ENCODE measurements around the gene LSMEM2. TPM values are rescaled to one million over a fixed set of nuclear protein-coding genes. Genes with fewer than 3 reads are reported as not detected.
"Not testable (repeated sequence)": the region's sequence is repeated elsewhere in the genome, so short reads cannot be mapped to it uniquely, and the experiment has no call there.

LSMEM2 gene
- total RNA-seq, 1 donor from 2014 or later, result not detected

GRCh38 chr3:50264964-50265485 lies 13.9 kb upstream of the LSMEM2 start:
- no peak for DNase-seq (ENCODE audit: low read depth in 2 of 2)

DNA sequence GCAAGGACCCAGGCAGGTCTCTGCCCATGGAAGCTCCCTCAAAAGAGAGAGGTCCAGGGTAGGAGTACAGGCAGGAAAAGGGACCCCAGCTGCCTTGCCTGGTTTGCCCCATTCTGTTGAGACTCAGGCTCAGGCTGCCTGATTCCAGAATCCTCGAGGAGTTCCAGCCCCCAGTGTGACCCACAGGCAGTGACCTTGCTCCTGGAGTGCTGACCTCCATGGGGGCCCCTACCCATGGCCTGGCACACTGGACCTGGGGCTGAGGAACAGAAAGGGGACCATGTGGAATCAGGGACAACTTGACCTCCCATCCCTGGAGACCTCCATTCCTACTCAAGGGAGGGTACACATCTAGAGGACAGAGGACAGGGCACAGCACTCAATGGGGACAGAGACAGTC lies 13.3 kb upstream of the LSMEM2 start:
- DNase-seq (ENCODE audit: low read depth in 2 of 2), result no peak

DNA sequence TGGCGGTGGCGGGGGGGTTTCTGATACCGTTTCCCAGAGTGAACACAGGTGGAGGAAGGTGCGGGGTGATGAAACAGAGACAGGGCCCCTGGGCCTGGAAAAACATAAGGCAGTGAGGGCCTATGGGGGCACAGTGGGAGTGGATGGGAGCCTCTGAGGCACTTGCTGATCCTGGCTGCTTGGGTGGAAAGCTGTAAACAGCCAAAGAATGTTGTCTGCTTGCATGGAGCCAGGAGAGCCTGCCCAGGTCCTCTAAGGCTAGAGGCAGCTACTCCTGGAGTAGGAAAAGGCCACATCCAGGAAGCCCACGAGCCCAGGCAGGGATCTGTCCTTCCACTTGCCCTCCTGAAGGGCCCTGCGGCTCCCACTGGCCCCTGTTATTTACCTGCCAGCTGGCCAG lies 12.9 kb upstream of the LSMEM2 start:
- no peak for DNase-seq (ENCODE audit: low read depth in 2 of 2)

GRCh38 chr3:50266836-50267235 lies 12.1 kb upstream of the LSMEM2 start:
- no peak for DNase-seq (ENCODE audit: low read depth in 2 of 2)

DNA sequence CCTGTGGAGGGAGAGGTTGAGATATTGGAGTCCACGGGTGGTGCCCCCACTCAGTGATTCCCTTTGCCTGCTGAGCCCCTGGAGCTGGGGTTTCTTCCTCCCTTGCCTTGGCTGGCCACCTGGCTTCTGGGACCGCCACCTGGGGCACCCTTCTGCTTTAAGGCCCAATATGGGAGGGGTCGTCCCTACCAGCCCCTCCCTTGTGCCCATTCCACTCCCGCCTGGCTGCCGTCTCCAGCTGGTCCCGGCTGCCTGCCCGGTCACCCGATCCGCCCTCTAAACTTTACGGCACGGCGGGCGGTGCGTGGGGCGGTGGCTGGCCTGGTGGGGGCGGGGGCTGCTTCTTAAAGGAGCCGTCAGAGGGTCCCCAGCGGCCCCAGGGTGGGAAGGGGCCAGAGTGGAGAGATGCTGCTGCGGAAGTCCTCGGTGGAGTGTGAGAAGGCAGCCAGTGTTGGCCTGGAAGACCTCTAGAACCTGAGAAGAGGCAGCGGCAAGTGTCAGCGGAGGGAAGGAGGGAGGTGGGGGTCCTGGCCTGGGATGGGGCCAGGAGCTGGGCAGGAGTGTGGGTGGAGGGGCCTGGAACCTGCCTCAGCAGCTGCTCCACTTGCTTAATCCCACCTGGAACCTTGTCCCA lies 11.5 kb upstream of the LSMEM2 start:
- DNase-seq (ENCODE audit: low read depth in 2 of 2), result no peak

DNA sequence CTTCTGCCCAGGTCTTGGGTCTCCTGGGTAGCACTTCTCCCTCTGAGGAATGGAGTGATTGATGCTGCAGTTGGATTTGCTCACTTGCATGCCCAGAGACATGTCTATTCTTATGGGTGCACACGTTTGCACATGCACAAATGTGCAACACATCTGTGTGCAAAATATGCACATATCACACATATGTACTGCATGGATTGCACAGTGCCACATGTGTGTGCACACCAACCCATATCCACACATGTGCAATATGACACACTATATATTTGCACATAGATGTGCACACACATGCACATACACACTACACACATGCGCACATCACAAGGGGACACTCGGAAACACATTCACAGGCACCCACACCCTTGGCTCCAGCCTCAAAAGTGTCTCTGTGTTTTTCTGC lies 10.6 kb upstream of the LSMEM2 start:
- no peak for DNase-seq (ENCODE audit: low read depth in 2 of 2)

DNA sequence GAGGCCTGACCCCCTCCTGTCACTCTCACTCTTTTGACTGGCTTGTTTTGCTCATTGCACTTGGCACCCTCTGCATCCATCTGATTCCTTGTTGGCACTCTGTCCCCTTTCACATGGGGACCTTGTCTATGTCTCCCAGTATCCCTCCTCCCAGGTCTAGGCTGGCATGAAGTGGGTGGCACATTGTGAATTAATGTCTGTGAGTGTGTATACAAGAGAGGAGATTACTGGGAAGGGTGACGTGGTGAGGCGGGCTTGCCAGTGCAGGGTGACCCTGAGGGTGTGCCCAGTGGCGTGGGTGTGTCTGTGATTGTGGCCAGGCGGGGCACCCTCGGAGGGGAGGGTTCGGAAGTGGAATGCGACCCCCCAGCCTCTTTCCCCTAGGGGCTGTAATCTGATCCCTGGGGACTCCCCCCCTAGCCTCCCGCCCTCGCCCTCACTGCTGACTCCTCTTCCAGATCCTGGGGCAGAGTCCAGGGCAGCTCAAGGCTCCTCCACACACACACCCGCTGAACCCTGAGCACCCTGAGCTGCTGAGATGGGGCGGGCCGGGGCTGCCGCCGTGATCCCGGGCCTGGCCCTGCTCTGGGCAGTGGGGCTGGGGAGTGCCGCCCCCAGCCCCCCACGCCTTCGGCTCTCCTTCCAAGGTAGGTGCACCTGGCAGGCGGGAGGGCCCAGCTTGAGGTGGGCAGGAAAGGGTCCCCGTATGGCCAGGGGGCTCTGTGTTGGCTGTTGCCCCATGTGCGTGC lies 10.0 kb upstream of the LSMEM2 start, which contains the start of gene SEMA3B:
SEMA3B (plus strand) TSS at position 445 of the 749 bp plus-strand sequence; CDS start at position 539, 94 bp downstream.
- no peak for DNase-seq (ENCODE audit: low read depth in 2 of 2)

GRCh38 chr3:50269460-50269859 lies 9.4 kb upstream of the LSMEM2 start:
- DNase-seq (ENCODE audit: low read depth in 2 of 2), result no peak

DNA sequence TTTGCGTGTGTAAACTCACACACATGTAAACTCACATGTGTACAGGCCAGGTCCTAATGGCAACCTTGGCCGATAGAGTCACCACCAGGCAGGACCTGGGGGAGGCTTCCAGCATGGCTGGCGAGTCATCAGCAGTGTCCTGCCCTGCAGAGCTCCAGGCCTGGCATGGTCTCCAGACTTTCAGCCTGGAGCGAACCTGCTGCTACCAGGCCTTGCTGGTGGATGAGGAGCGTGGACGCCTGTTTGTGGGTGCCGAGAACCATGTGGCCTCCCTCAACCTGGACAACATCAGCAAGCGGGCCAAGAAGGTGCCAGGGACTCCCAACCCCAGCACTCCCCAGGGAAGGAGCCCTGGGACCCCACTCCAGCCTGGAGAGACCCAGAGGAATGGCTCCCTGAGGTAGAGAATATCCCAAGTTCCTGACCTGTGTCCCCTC lies 8.9 kb upstream of the LSMEM2 start:
- no peak for DNase-seq (ENCODE audit: low read depth in 2 of 2)

DNA sequence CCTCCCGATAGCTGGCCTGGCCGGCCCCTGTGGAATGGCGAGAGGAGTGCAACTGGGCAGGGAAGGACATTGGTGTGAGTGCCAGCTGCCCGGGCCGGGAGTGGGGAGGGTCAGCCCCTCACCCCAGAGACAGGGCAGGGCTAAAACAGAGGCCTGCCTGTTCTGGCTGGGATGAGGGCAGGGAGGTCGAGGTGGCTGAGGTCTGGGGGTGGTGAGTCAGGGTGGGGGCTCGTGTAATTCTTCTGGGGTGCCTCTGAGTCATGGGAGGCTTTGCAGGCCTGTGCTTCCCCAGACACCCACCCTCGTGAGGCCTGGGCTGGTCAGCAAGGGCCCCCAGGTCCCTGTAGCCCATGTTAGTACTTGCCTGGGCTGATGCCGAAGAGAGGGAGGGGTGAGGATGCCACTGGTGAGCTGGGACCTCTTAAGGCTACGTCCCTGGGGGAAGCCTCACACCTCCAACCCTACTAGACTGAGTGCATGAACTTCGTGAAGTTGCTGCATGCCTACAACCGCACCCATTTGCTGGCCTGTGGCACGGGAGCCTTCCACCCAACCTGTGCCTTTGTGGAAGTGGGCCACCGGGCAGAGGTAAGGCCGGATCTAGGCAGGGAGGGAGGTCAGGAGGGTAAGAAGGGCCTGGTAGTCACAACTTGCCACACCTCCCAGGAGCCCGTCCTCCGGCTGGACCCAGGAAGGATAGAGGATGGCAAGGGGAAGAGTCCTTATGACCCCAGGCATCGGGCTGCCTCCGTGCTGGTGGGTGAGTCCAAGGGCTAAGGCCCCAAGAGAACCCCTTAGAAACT lies 8.3 kb upstream of the LSMEM2 start:
- no peak for DNase-seq (ENCODE audit: low read depth in 2 of 2)

DNA sequence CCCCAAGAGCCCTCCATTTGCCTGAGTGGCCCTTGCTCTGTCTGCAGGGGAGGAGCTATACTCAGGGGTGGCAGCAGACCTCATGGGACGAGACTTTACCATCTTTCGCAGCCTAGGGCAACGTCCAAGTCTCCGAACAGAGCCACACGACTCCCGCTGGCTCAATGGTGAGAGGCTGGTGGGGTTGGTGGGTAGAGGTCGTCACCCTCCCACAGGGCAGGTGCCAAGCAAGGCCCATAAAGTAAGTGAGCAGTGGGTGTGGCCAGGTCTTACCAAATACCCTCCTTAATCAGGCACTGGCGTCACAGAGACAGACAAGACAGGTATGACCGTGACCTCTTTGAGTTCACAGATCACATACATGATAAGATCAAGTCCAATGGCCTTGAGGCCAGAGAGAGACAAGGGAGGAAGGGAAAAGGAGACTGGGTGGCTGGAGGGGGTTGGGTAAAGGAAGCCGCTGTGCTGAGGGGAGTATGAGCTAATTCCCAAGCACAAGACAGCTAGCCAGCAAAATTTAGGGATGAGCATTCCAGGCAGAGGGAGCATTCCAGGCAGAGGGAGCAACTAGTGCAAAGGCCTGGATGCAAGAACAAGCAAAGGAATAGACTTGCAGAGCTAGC lies 7.5 kb upstream of the LSMEM2 start:
- DNase-seq (ENCODE audit: low read depth in 2 of 2), result no peak

DNA sequence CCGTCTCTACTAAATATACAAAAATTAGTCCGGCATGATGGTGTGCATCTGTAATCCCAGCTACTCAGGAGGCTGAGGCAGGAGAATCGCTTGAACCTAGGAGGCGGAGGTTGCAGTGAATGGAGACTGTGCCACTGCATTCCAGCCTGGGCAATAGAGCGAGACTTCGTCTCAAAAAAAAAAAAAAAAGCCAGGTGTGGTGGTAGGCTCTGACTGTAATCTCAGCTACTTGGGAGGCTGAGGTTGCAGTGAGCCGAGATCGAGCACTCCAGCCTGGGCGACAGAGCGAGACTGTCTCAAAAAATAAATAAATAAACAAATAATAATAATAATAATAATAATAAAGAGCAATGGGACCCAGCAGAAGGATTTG lies 6.4 kb upstream of the LSMEM2 start:
- not testable (repeated sequence) for DNase-seq (ENCODE audit: low read depth in 2 of 2)

GRCh38 chr3:50272911-50273688 lies 5.8 kb upstream of the LSMEM2 start:
- peak; percentile 45 to 71 for DNase-seq (ENCODE audit: low read depth in 2 of 2)

DNA sequence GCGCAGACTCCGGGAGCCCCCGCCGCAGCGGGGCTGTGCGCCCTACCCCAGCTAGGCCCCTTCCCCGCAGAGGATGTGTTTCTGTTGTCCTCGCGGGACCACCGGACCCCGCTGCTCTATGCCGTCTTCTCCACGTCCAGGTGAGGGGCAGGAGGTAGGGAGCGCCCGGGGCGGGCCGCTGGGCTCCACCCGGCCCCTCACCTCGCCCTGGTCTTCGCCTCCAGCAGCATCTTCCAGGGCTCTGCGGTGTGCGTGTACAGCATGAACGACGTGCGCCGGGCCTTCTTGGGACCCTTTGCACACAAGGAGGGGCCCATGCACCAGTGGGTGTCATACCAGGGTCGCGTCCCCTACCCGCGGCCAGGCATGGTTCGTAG lies 5.2 kb upstream of the LSMEM2 start:
- no peak for DNase-seq (ENCODE audit: low read depth in 2 of 2)

DNA sequence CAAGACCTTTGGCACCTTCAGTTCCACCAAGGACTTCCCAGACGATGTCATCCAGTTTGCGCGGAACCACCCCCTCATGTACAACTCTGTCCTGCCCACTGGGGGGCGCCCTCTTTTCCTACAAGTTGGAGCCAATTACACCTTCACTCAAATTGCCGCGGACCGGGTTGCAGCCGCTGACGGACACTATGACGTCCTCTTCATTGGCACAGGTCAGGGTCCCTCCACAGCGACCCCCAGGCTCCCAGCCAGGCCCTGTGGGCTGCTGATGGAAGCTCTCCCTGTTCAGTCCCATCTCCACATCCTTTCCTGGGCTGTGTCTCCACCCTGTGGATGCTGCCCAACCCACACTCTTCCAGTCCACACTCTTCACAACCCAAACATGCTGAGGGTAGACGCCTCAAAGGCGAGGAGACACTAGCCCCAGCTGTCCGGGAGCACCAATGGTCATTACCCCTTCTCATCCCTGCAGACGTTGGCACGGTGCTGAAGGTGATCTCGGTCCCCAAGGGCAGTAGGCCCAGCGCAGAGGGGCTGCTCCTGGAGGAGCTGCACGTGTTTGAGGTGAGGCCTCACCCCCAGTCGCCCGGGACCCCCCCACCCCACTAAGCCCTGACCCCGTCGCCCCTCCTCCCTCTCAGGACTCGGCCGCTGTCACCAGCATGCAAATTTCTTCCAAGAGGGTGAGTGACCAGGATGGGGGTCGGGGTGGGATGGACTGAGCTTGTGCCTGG lies 4.3 kb upstream of the LSMEM2 start:
- peak; percentile 36 to 81 for DNase-seq (ENCODE audit: low read depth in 2 of 2)

DNA sequence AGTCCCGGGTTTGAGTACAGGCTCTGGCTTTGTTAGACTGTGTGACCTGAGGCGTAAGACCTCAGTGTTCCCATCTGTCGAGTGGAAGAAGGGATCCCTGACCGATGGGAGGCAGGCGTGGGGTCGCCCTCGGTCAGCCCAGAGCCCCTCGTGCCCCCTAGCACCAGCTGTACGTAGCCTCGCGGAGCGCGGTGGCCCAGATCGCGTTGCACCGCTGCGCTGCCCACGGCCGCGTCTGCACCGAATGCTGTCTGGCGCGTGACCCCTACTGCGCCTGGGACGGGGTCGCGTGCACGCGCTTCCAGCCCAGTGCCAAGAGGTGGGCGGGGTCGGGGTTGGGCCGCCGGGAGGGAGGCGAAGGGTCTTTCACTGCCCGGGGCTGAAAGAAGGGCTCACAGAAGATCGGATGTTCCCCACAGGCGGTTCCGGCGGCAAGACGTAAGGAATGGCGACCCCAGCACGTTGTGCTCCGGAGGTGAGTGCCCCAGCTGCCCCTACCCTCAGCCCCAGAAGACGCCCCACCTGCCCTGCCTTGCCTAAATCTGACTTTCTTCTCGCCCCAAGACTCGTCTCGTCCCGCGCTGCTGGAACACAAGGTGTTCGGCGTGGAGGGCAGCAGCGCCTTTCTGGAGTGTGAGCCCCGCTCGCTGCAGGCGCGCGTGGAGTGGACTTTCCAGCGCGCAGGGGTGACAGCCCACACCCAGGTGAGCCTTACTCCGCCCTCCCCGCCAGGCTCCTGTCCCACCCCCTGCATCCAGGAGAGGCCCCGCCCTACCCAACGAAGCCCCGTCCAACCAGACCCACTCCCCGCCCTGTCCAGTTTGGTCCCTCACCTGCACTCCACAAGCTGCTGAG lies 3.5 kb upstream of the LSMEM2 start:
- no peak for DNase-seq (ENCODE audit: low read depth in 2 of 2)

- DNase-seq (ENCODE audit: low read depth in 2 of 2), result no peak
Observed at GRCh38 chr3:50275996-50276761, 2.7 kb upstream of the LSMEM2 start.

DNA sequence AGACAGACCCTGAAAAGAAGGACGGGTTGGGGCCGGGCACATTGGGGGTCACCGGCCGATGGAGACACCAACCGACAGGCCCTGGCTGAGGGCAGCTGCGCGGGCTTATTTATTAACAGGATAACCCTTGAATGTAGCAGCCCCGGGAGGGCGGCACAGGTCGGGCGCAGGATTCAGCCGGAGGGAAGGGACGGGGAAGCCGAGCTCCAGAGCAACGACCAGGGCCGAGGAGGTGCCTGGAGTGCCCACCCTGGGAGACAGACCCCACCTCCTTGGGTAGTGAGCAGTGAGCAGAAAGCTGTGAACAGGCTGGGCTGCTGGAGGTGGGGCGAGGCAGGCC lies 2.2 kb upstream of the LSMEM2 start:
- DNase-seq (ENCODE audit: low read depth in 2 of 2), result no peak

All from dermis microvascular lymphatic vessel endothelial cell (primary cell).